H1 (cell line): ENCODE measurements around the gene RNGTT. TPM values are rescaled to one million over a fixed set of nuclear protein-coding genes. Genes with fewer than 3 reads are reported as not detected.

ENCODE experiments used
- CREB1 ChIP-seq: IDR thresholded peaks from 2 replicates; pipeline ENCODE4 v1.6.1; 2012; ENCODE audit warnings: inconsistent platforms
- FOSL1 ChIP-seq: IDR thresholded peaks from 2 replicates; pipeline ENCODE4 v1.6.1; 2011; ENCODE audit warnings: mild to moderate bottlenecking, low read depth, low read length, moderate library complexity; ENCODE audit not compliant: insufficient read depth
- GABPA ChIP-seq: IDR thresholded peaks from 2 replicates; pipeline ENCODE4 v1.6.1; 2011; ENCODE audit warnings: mild to moderate bottlenecking, low read length, moderate library complexity, borderline replicate concordance; ENCODE audit not compliant: insufficient read depth
- KDM4A ChIP-seq: IDR thresholded peaks from one replicate; pipeline ENCODE4 v1.7.1; 2012; ENCODE audit warnings: low read depth, mild to moderate bottlenecking, moderate library complexity, low read length, inconsistent platforms; ENCODE audit not compliant: severe bottlenecking
- KDM5A ChIP-seq: fragments of 200-600 bp; IDR thresholded peaks from 2 replicates; pipeline ENCODE4 v1.7.1; 2012; ENCODE audit warnings: mild to moderate bottlenecking, low read length, inconsistent platforms, mixed read lengths
- POLR2AphosphoS5 ChIP-seq: IDR thresholded peaks from 2 replicates; pipeline ENCODE4 v1.6.1; 2011; ENCODE audit warnings: low read depth, low read length
- SAP30 ChIP-seq: fragments of 300-600 bp; sonication (generic); IDR thresholded peaks from 2 replicates; pipeline ENCODE4 v1.7.1; 2012; ENCODE audit warnings: low read length, moderate library complexity, mild to moderate bottlenecking, inconsistent platforms; ENCODE audit not compliant: insufficient read depth, insufficient replicate concordance
- SIN3A ChIP-seq, 2 experiments: IDR thresholded peaks in 1 of 2; conservative IDR thresholded peaks in 1 of 2; 2 replicates each; pipeline ENCODE4 v1.6.1; 2011 to 2012; ENCODE audit warnings: low read length in 2 of 2, improper control_type of control experiment in 1 of 2, low read depth in 1 of 2, mild to moderate bottlenecking in 1 of 2
- polyA plus RNA-seq, 7 experiments: library from polyadenylated mRNA; depleted of rRNA in 3 of 7; stranded (reverse) in 5 of 7; unstranded in 2 of 7; fragments of >200 nt in 5 of 7; fragments of 200-250 nt in 2 of 7; gene quantifications; 1 replicate in 5 of 7; 2 replicates in 1 of 7; 4 replicates in 1 of 7; pipeline versions ENCODE4 v1.2.1 to v1.2.3, GENCODE V29; 2011 to 2013; ENCODE audit warnings: missing spikeins in 2 of 7, mixed read lengths in 2 of 7
- total RNA-seq: library from RNA; stranded (reverse); fragmentation: NEBNext Ultra II Directional; extraction: Animal tissue kit (Norgen Biotek cat#: 25700); gene quantifications from 2 replicates; pipeline ENCODE4 v1.2.1, GENCODE V29; 2021

Gene RNGTT
- total and polyA plus RNA-seq, 2 of the 8 experiments (the other 6 are each of a cell fraction or from before 2014, with no cell fraction given), result 3.6 to 21.2 TPM

DNA sequence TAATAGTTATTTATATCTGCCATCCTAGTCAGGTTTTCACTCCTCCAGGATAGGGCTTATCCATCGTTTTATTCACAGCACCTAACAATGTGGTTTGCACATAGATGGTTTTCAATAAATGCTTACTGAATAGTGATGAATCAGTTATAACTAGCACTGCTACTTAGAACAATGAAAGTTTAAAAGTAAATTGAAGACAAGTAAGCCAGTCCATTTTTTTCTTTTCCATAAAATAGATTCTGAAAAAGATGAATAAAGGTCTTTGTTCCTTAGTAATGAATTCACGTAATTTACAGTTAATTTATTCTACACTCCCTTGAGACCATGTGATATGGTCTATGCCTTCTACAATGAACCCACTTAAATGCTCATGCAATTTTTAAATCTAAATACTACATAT, 212.5 kb downstream of the RNGTT start (continued):
- TF ChIP-seq KDM5A (no peak), SAP30 (no peak), GABPA (no peak), SIN3A (conservative IDR thresholded peaks at IDR 0.05 in 1 of 2, IDR thresholded peaks at IDR 0.05 in 1 of 2; ENCODE audit: low read depth in 1 of 2, low read length in 2 of 2) (no peak), POLR2AphosphoS5 (no peak), FOSL1 (no peak), CREB1 (no peak), KDM4A (no peak)
